Transverse colon (tissue), 4 donors: ENCODE results near the gene NTRK3. TPM values are rescaled to one million over a fixed set of nuclear protein-coding genes. Genes with fewer than 3 reads are reported as not detected.

Source experiments
- DNase-seq: peaks from one replicate; pipeline ENCODE4 v3.0.0-alpha.2; 2019
- H3K27ac ChIP-seq, 4 donors: fragments of 200-600 bp; sonication (generic); 2 replicates each; pipeline ENCODE4 v1.5.1; 2016 to 2018; ENCODE audit warnings: inconsistent platforms in 4 of 4
- H3K27me3 ChIP-seq: fragments of 200-600 bp; sonication (generic); 2 replicates; pipeline ENCODE4 v1.5.1; 2017; ENCODE audit warnings: inconsistent platforms
- H3K36me3 ChIP-seq, 4 donors: fragments of 200-600 bp; sonication (generic); 2 replicates each; pipeline ENCODE4 v1.5.1; 2017 to 2019; ENCODE audit warnings: inconsistent platforms in 4 of 4
- H3K4me1 ChIP-seq, 4 donors: fragments of 200-600 bp; sonication (generic); 2 replicates each; pipeline ENCODE4 v1.5.1; 2017 to 2020; ENCODE audit warnings: inconsistent platforms in 4 of 4
- H3K4me3 ChIP-seq, 4 donors: fragments of 200-600 bp; sonication (generic); 1 replicate in 1 of 4; 2 replicates in 3 of 4; pipeline versions ENCODE4 v1.5.1 to v1.6.1; 2017 to 2019; ENCODE audit warnings: inconsistent platforms in 4 of 4
- H3K9me3 ChIP-seq, 2 donors: fragments of 200-600 bp; sonication (generic); 2 replicates each; pipeline ENCODE4 v1.5.1; 2017 to 2019; ENCODE audit warnings: inconsistent platforms in 2 of 2
- CTCF ChIP-seq, 5 experiments: fragments of 200-600 bp in 3 of 5; fragments of 450-650 bp in 2 of 5; sonication (generic) in 3 of 5; IDR thresholded peaks; 1 replicate in 2 of 5; 2 replicates in 3 of 5; pipeline ENCODE4 v1.5.1; 2016 to 2017; ENCODE audit warnings: antibody characterized with exemption in 5 of 5, inconsistent platforms in 3 of 5, mild to moderate bottlenecking in 2 of 5, moderate library complexity in 1 of 5
- EP300 ChIP-seq: sonication (generic); formaldehyde crosslinking; IDR thresholded peaks from one replicate; pipeline ENCODE4 v1.6.1; 2017; ENCODE audit warnings: antibody characterized with exemption, low read depth
- POLR2A ChIP-seq: fragments of 450-650 bp; IDR thresholded peaks from one replicate; pipeline ENCODE4 v1.6.1; 2016; ENCODE audit warnings: antibody characterized with exemption, mild to moderate bottlenecking, moderate library complexity
- POLR2AphosphoS5 ChIP-seq, 3 donors: sonication (generic); formaldehyde crosslinking; IDR thresholded peaks; one replicate each; pipeline ENCODE4 v1.6.1; 2016; ENCODE audit warnings: antibody characterized with exemption in 3 of 3
- WGBS, 2 donors: methylation state at CpG; one replicate each; pipeline ENCODE4 v1.1.5; 2018; ENCODE audit warnings: low coverage in 1 of 2; 5-methylcytosine and 5-hydroxymethylcytosine counted together
- in situ Hi-C, 4 donors: fragments of 200-750 bp; cut with MboI; loops; one replicate each; pipeline versions ENCODE4 v1.15.0 to v1.15.1; 2017; ENCODE audit warnings: low sequenced_read_pairs in 3 of 4, low pct_ligation_motif_present in 1 of 4, low pct_unique_long_range_greater_than_20kb in 1 of 4
- intact Hi-C: fragments of 100-400 bp; cut with DNase I; formaldehyde crosslinking; loops from one replicate; pipeline ENCODE4 v1.15.1; 2023; ENCODE audit warnings: low total_unique reads
- small RNA-seq, 4 donors: library from RNA; depleted of rRNA; stranded (forward); fragments of <200 nt; gene quantifications; one replicate each; pipeline ENCODE3, GENCODE V24; 2016
- total RNA-seq, 4 donors: library from RNA; depleted of rRNA; stranded (reverse); fragments of >200 nt; gene quantifications; one replicate each; pipeline ENCODE4 v1.1.0, GENCODE V29; 2016

The NTRK3 gene
- total RNA-seq, 4 donors from 2014 or later = 1.1 to 2.8 (median 2.4) TPM

DNA sequence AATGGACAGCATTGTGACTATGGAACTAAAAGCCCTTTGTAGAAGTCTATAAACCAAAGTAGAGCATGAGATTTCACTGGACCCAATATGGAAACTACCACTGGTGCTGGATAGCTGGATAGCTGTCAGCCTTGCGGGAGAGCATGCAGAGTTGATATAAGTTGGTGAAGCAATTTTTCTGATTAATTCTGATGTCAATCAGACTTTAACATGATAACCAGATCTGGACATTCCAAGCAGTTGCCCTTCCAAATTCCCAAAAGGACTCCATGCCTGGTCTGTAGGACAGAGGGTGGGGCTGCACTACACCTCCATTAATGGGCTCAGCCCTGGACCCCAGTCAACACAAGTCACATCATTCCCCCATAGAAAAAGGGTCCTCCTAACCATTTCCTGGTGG is 437.8 kb downstream of the NTRK3 start:
- in situ Hi-C loops = no loop called here
- no peaks in the 10 kb centered on the region for H3K9me3 ChIP-seq
- intact Hi-C loops = no loop called here
- DNase-seq = no peak
- 80 to 91% methylated on average over 1 of the region's 1 CpG for WGBS, 2 donors
- TF ChIP-seq EP300 = no peak
- no peak for TF ChIP-seq POLR2AphosphoS5 (IDR thresholded peaks at IDR 0.05)
- TF ChIP-seq CTCF (IDR thresholded peaks at IDR 0.05) = no peak
- no peak for TF ChIP-seq POLR2A
- H3K36me3 ChIP-seq = no peaks in the 10 kb centered on the region
- no peaks in the 10 kb centered on the region for H3K4me1 ChIP-seq
- no peak overlapping the region for H3K4me3 ChIP-seq
- no peak overlapping the region for H3K27ac ChIP-seq
- H3K27me3 ChIP-seq = no peaks in the 10 kb centered on the region

DNA sequence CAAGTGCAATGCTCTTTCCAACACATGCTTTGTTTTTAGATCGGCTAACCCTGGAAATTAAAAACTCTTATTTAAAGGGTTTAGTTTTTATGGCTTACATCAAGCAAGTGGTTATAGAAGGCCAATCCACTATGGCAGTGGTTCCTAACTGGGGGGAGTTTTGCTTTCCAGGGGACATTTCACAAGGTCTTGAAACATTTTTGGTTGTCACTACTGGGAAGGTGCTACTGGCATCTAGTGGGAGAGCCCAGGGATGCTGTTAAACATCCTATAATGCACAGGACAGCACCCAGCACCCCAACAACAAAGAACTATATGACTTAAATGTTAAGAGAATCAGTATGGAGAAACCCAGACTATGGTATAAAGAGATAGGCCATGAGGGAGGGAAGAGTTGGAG is 439.0 kb downstream of the NTRK3 start:
- Histone ChIP-seq H3K27me3 (no peaks in the 10 kb centered on the region), H3K36me3 (no peaks in the 10 kb centered on the region), H3K27ac (no peak overlapping the region), H3K4me3 (no peak overlapping the region), H3K4me1 (no peaks in the 10 kb centered on the region), H3K9me3 (no peaks in the 10 kb centered on the region)
- WGBS, 2 donors = 90 to 100% methylated on average over 1 of the region's 1 CpG
- no peak for TF ChIP-seq EP300
- no peak for TF ChIP-seq POLR2A
- TF ChIP-seq CTCF (IDR thresholded peaks at IDR 0.05) = no peak
- in situ Hi-C loops (no loop called here), intact Hi-C loops (no loop called here)
- DNase-seq = no peak

GRCh38 chr15:87816811-87817210 is 439.7 kb downstream of the NTRK3 start:
- Histone ChIP-seq H3K36me3 (no peaks in the 10 kb centered on the region), H3K27ac (no peak overlapping the region), H3K27me3 (no peaks in the 10 kb centered on the region), H3K4me1 (no peaks in the 10 kb centered on the region), H3K4me3 (no peak overlapping the region), H3K9me3 (no peaks in the 10 kb centered on the region)
- WGBS, 2 donors = 50 to 67% methylated on average over 2 to 5 of the region's 5 CpGs
- DNase-seq = no peak
- in situ Hi-C loops = no loop called here
- no peak for TF ChIP-seq POLR2A
- no peak for TF ChIP-seq CTCF (IDR thresholded peaks at IDR 0.05)
- TF ChIP-seq EP300 = no peak
- TF ChIP-seq POLR2AphosphoS5 (IDR thresholded peaks at IDR 0.05) = no peak
- intact Hi-C loops = no loop called here

DNA sequence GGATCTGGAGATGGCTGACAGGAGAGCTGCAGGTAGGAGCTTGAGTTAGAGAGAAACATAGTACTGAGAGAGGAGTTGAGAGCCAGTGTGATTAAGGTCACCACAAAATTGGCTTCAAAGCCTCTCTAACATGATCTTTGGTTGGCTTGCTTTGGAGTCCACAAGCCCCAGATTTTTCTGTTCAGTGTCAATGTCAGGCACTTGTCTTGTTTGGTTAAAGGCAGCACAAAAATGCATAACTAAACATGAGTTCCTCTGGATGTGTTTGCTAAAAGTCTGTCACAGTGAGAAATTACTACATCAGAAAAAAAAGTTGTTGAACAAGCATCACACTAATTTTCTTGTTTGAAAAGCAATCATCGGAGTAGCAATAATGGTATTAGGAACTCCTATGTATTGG is 440.5 kb downstream of the NTRK3 start:
- H3K27ac ChIP-seq = no peak overlapping the region
- no peak overlapping the region for H3K4me3 ChIP-seq
- TF ChIP-seq POLR2AphosphoS5 (IDR thresholded peaks at IDR 0.05) (no peak), EP300 (no peak), CTCF (IDR thresholded peaks at IDR 0.05) (no peak), POLR2A (no peak)
- WGBS, 2 donors = 61 to 100% methylated on average over 1 of the region's 1 CpG
- no peaks in the 10 kb centered on the region for H3K36me3 ChIP-seq
- H3K9me3 ChIP-seq = no peaks in the 10 kb centered on the region
- no peaks in the 10 kb centered on the region for H3K27me3 ChIP-seq
- DNase-seq = no peak
- no peaks in the 10 kb centered on the region for H3K4me1 ChIP-seq
- intact Hi-C loops (no loop called here), in situ Hi-C loops (no loop called here)

Small RNA genes lying within 50 kb of the gene (small RNA-seq; reads per million reads assigned to genes)
- 0 reads per million in 4 donors for gene MED28P6

Other genes with a start within 250 kb of the NTRK3 start
- gene MRPL46, start 210.6 kb upstream of the NTRK3 start, total RNA-seq = 10 to 100 TPM in 2 of 4 donors, 1 to 10 TPM in 2; 2.8 to 30.6 (median 16.0) TPM
- gene MRPS11, start 211.0 kb upstream of the NTRK3 start, total RNA-seq = 10 to 100 TPM; 19.5 to 52.8 (median 39.4) TPM